Spleen (tissue), 11 donors: ENCODE results near the gene DAAM2. TPM values are rescaled to one million over a fixed set of nuclear protein-coding genes. Genes with fewer than 3 reads are reported as not detected.

Source experiments
- DNase-seq: peaks from one replicate; pipeline ENCODE4 v3.0.0-alpha.2; 2020
- H3K27ac ChIP-seq, 8 donors: fragments of 200-600 bp; sonication (generic) in 7 of 8; 1 replicate in 4 of 8; 2 replicates in 4 of 8; pipeline versions ENCODE4 v1.5.0 to v1.8.0; 2016 to 2021; ENCODE audit warnings: inconsistent platforms in 4 of 8, mild to moderate bottlenecking in 4 of 8, moderate library complexity in 1 of 8
- H3K27me3 ChIP-seq, 7 donors: fragments of 200-600 bp; sonication (generic) in 6 of 7; replicated peaks in 1 of 7; 1 replicate in 4 of 7; 2 replicates in 3 of 7; pipeline versions ENCODE4 v1.5.0 to v1.8.0; 2016 to 2021; ENCODE audit warnings: inconsistent platforms in 3 of 7, mild to moderate bottlenecking in 1 of 7
- H3K36me3 ChIP-seq, 6 donors: fragments of 200-600 bp; sonication (generic) in 5 of 6; 1 replicate in 4 of 6; 2 replicates in 2 of 6; pipeline versions ENCODE4 v1.5.0 to v1.8.0; 2016 to 2021; ENCODE audit warnings: inconsistent platforms in 2 of 6
- H3K4me1 ChIP-seq, 6 donors: fragments of 200-600 bp; sonication (generic) in 5 of 6; 1 replicate in 3 of 6; 2 replicates in 3 of 6; pipeline versions ENCODE4 v1.5.0 to v1.8.0; 2016 to 2021; ENCODE audit warnings: inconsistent platforms in 3 of 6
- H3K4me3 ChIP-seq, 8 donors: fragments of 200-600 bp; sonication (generic) in 7 of 8; 1 replicate in 4 of 8; 2 replicates in 4 of 8; pipeline versions ENCODE4 v1.5.0 to v1.8.0; 2016 to 2021; ENCODE audit warnings: inconsistent platforms in 4 of 8, mild to moderate bottlenecking in 4 of 8, moderate library complexity in 2 of 8
- H3K9me3 ChIP-seq, 8 donors: fragments of 200-600 bp; sonication (generic) in 7 of 8; 1 replicate in 4 of 8; 2 replicates in 4 of 8; pipeline versions ENCODE4 v1.5.0 to v1.8.0; 2016 to 2021; ENCODE audit warnings: inconsistent platforms in 4 of 8
- CTCF ChIP-seq, 11 experiments: fragments of 200-600 bp in 7 of 11; fragments of 450-650 bp in 4 of 11; sonication (generic) in 4 of 11; IDR thresholded peaks in 8 of 11; conservative IDR thresholded peaks in 3 of 11; 1 replicate in 7 of 11; 2 replicates in 4 of 11; pipeline versions ENCODE4 v1.4.0 to v1.8.0; 2016 to 2021; ENCODE audit warnings: antibody characterized with exemption in 11 of 11, inconsistent platforms in 4 of 11, mild to moderate bottlenecking in 1 of 11
- POLR2A ChIP-seq, 3 donors: fragments of 450-650 bp; IDR thresholded peaks; one replicate each; pipeline ENCODE4 v1.5.1; 2017; ENCODE audit warnings: antibody characterized with exemption in 3 of 3, mild to moderate bottlenecking in 1 of 3
- POLR2AphosphoS5 ChIP-seq, 3 donors: sonication (generic); formaldehyde crosslinking; IDR thresholded peaks; one replicate each; pipeline ENCODE4 v1.5.1; 2017; ENCODE audit warnings: antibody characterized with exemption in 3 of 3
- WGBS, 5 donors: extraction: QIAGEN DNeasy Blood & Tissue Kit in 3 of 5; methylation state at CpG; one replicate each; pipeline versions ENCODE4 v1.1.5 to v1.1.7; 2013 to 2018; 5-methylcytosine and 5-hydroxymethylcytosine counted together
- intact Hi-C: fragments of 100-400 bp; cut with DNase I; formaldehyde crosslinking; loops from one replicate; pipeline ENCODE4 v1.15.0; 2023; ENCODE audit warnings: low total_unique reads
- polyA plus RNA-seq, 3 donors: library from polyadenylated mRNA; stranded (reverse); fragments of 200-250 nt; gene quantifications; one replicate each; pipeline ENCODE4 v1.2.1, GENCODE V29; 2013
- total RNA-seq, 7 donors: library from RNA; depleted of rRNA in 3 of 7; stranded (reverse); fragments of >200 nt in 3 of 7; fragmentation: NEBNext Ultra II Directional in 4 of 7; extraction: Animal tissue kit (Norgen Biotek cat#: 25700) in 4 of 7; gene quantifications; one replicate each; pipeline versions ENCODE4 v1.1.0 to v1.2.1, GENCODE V29; 2016 to 2021
- donor health status: healthy with polysubstance abuse.
- donor health status: DM: no; HTN: no; CAD: no; lungs with moderate emphysema.
- donor health status: DM: no; HTN: no; CAD: no.
- donor health status: Bipolar disorder and iron deficiency.
- donor health status: healthy.
- donor health status: DM: no; HTN: no; CAD: no.
- donor health status: DM: yes; HTN: yes; CAD: no.

Gene DAAM2
- total and polyA plus RNA-seq, 10 donors, result 6.0 to 115 (median 73.8) TPM

GRCh38 chr6:39753725-39754045, 38.5 kb upstream of the DAAM2 start:
- H3K4me1 ChIP-seq, result no peaks in the 10 kb centered on the region
- TF ChIP-seq CTCF (IDR thresholded peaks at IDR 0.05 in 8 of 11, conservative IDR thresholded peaks at IDR 0.05 in 3 of 11) (no peak), POLR2AphosphoS5 (IDR thresholded peaks at IDR 0.05) (no peak), POLR2A (IDR thresholded peaks at IDR 0.05) (no peak)
- intact Hi-C loops, result no loop called here
- no peak overlapping the region for H3K4me3 ChIP-seq
- WGBS, 5 donors, result 34 to 61% (median 39%) methylated on average over 3 of the region's 3 CpGs
- H3K27me3 ChIP-seq, result no peaks in the 10 kb centered on the region
- H3K9me3 ChIP-seq, result no peaks in the 10 kb centered on the region
- H3K36me3 ChIP-seq, result no peaks in the 10 kb centered on the region
- H3K27ac ChIP-seq, result peak overlapping the region in 3 of 8 donors; percentile 26 to 47 (median 37)
- no peak for DNase-seq

GRCh38 chr6:39754514-39755115, 37.6 kb upstream of the DAAM2 start:
- Histone ChIP-seq H3K4me1 (no peaks in the 10 kb centered on the region), H3K27me3 (peaks cover 0 to 4% (median 0%) of the 10 kb centered on the region in 7 donors), H3K27ac (peak overlapping the region in 1 of 8 donors; percentile 47), H3K36me3 (no peaks in the 10 kb centered on the region), H3K9me3 (no peaks in the 10 kb centered on the region), H3K4me3 (no peak overlapping the region)
- TF ChIP-seq POLR2A (IDR thresholded peaks at IDR 0.05) (no peak), POLR2AphosphoS5 (IDR thresholded peaks at IDR 0.05) (no peak), CTCF (IDR thresholded peaks at IDR 0.05 in 8 of 11, conservative IDR thresholded peaks at IDR 0.05 in 3 of 11) (no peak)
- WGBS, 5 donors, result 67 to 81% (median 75%) methylated on average over 5 of the region's 5 CpGs
- DNase-seq, result no peak
- intact Hi-C loops, result no loop called here

GRCh38 chr6:39755231-39755630, 36.9 kb upstream of the DAAM2 start:
- intact Hi-C loops, result no loop called here
- DNase-seq, result no peak
- no peaks in the 10 kb centered on the region for H3K9me3 ChIP-seq
- no peaks in the 10 kb centered on the region for H3K36me3 ChIP-seq
- H3K27me3 ChIP-seq, result peaks cover 0 to 4% (median 0%) of the 10 kb centered on the region in 7 donors
- no peaks in the 10 kb centered on the region for H3K4me1 ChIP-seq
- no peak overlapping the region for H3K27ac ChIP-seq
- TF ChIP-seq POLR2A (IDR thresholded peaks at IDR 0.05) (no peak), CTCF (IDR thresholded peaks at IDR 0.05 in 8 of 11, conservative IDR thresholded peaks at IDR 0.05 in 3 of 11) (no peak), POLR2AphosphoS5 (IDR thresholded peaks at IDR 0.05) (no peak)
- WGBS, 5 donors, result 68 to 96% (median 79%) methylated on average over 1 of the region's 1 CpG
- H3K4me3 ChIP-seq, result no peak overlapping the region

GRCh38 chr6:39756582-39756981, 35.6 kb upstream of the DAAM2 start:
- H3K27ac ChIP-seq, result no peak overlapping the region
- no peaks in the 10 kb centered on the region for H3K4me1 ChIP-seq
- no peaks in the 10 kb centered on the region for H3K36me3 ChIP-seq
- no peaks in the 10 kb centered on the region for H3K9me3 ChIP-seq
- WGBS, 5 donors, result 91 to 100% (median 95%) methylated on average over 2 of the region's 2 CpGs
- no peak for TF ChIP-seq POLR2AphosphoS5 (IDR thresholded peaks at IDR 0.05)
- TF ChIP-seq CTCF (IDR thresholded peaks at IDR 0.05 in 8 of 11, conservative IDR thresholded peaks at IDR 0.05 in 3 of 11), result no peak
- no peak for DNase-seq
- intact Hi-C loops, result no loop called here
- no peak overlapping the region for H3K4me3 ChIP-seq
- peaks cover 0 to 7% (median 0%) of the 10 kb centered on the region in 7 donors for H3K27me3 ChIP-seq
